ENCODE measurements around the gene RALB.

DNA sequence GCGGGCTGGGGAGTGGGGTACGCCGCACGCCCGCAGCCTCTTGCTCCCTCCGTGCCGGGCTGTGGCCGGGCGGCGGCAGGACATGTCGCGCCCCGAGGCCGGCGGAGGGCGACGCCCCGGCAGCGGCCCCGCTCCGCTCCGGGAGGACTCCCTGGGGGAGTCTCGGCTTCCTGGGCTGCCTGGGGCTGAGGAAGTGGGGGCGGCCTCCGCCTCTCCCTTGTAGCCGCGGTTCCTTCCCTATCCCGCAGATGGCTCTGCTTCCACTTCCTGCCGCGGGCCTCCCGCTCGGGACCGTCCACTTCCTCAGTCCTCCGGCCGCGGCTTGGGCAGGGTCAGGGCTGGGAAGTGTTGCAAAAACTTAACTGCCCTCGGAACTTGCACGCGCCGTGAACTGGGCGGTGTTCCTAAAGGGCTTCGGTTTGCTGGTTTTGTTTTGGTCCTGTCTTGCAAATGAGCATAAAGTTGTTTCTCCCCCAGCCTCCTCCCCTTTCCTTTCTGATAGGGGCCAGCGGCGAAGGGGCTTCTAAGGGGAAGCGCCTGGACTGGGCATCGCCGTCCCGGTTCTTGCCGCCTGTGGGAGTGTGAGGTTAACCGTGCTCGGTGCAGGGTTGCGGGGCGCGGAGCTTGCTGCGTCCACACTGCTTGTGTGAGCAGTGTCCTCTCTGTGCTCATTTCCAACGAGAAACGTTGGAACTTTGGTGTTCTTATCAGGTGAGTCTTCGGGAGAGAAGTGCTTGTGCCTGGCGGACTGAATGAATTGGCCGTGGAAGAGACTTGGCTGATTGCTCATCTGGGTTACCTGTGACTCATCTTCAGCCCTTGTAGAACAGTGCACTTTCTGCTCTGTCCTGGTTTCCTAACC, 600 bp downstream of the RALB start:
- TF ChIP-seq, protein P1, sequence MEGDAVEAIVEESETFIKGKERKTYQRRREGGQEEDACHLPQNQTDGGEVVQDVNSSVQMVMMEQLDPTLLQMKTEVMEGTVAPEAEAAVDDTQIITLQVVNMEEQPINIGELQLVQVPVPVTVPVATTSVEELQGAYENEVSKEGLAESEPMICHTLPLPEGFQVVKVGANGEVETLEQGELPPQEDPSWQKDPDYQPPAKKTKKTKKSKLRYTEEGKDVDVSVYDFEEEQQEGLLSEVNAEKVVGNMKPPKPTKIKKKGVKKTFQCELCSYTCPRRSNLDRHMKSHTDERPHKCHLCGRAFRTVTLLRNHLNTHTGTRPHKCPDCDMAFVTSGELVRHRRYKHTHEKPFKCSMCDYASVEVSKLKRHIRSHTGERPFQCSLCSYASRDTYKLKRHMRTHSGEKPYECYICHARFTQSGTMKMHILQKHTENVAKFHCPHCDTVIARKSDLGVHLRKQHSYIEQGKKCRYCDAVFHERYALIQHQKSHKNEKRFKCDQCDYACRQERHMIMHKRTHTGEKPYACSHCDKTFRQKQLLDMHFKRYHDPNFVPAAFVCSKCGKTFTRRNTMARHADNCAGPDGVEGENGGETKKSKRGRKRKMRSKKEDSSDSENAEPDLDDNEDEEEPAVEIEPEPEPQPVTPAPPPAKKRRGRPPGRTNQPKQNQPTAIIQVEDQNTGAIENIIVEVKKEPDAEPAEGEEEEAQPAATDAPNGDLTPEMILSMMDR (conservative IDR thresholded peaks at IDR 0.05; ENCODE audit: low read depth, low read length), result peak; percentile 58
- no peak; the same call in none of the 2 replicates for TF ChIP-seq POLR2A (IDR thresholded peaks at IDR 0.05; ENCODE audit: low read depth, low read length)
- no peak; the same call in 1 of the 2 replicates for TF ChIP-seq MAZ (IDR thresholded peaks at IDR 0.05; ENCODE audit: borderline replicate concordance, low read depth, low read length)
- peak; percentile 51; the same call in 1 of the 2 replicates for TF ChIP-seq MXI1 (IDR thresholded peaks at IDR 0.05; ENCODE audit: borderline replicate concordance, low read depth, low read length)
- peak; percentile 52 for TF ChIP-seq SMC3 (IDR thresholded peaks at IDR 0.05; ENCODE audit: low read depth, low read length)
- TF ChIP-seq CEBPB (IDR thresholded peaks at IDR 0.05; ENCODE audit: low read depth, low read length), result peak; percentile 42
- TF ChIP-seq MAFK (IDR thresholded peaks at IDR 0.05; ENCODE audit: low read depth, low read length), result no peak
